Pancreas (tissue), 10 donors: ENCODE results near the gene UBE2K. TPM values are rescaled to one million over a fixed set of nuclear protein-coding genes. Genes with fewer than 3 reads are reported as not detected.

Experiments used
- ATAC-seq, 4 donors: fragments of 200-7000 bp; cut with Tn5 transposase; one replicate each; pipeline versions ENCODE4 v1.8.0 to v1.9.1; 2020; ENCODE audit warnings: mild to moderate bottlenecking in 4 of 4, moderate library complexity in 4 of 4
- DNase-seq, 6 donors: peaks; one replicate each; pipeline ENCODE4 v3.0.0-alpha.2; 2020
- FAIRE-seq: peaks from 2 replicates; lab custom pipeline; 2012; peaks lifted over from hg19 to GRCh38; lab: Jason Lieb, UNC
- H3K27ac ChIP-seq, 4 donors: fragments of 200-600 bp; sonication (generic); 1 replicate in 3 of 4; 2 replicates in 1 of 4; pipeline versions ENCODE4 v1.5.0 to v1.8.0; 2020
- H3K27me3 ChIP-seq, 4 donors: fragments of 200-600 bp; one replicate each; pipeline ENCODE4 v1.8.0; 2021
- H3K36me3 ChIP-seq, 3 donors: fragments of 200-600 bp; sonication (generic) in 1 of 3; one replicate each; pipeline versions ENCODE4 v1.5.0 to v1.8.0; 2020 to 2021
- H3K4me1 ChIP-seq, 3 donors: fragments of 200-600 bp; one replicate each; pipeline ENCODE4 v1.8.0; 2021
- H3K4me3 ChIP-seq, 4 donors: fragments of 200-600 bp; sonication (generic) in 2 of 4; one replicate each; pipeline versions ENCODE4 v1.5.0 to v1.8.0; 2020 to 2021
- H3K9me3 ChIP-seq, 4 donors: fragments of 200-600 bp; one replicate each; pipeline ENCODE4 v1.8.0; 2021
- CTCF ChIP-seq, 4 donors: fragments of 200-600 bp; sonication (generic) in 3 of 4; IDR thresholded peaks; one replicate each; pipeline versions ENCODE4 v1.5.0 to v1.8.0; 2021; ENCODE audit warnings: antibody characterized with exemption in 4 of 4
- WGBS, 2 donors: extraction: QIAGEN DNeasy Blood & Tissue Kit; methylation state at CpG; one replicate each; pipeline ENCODE4 v1.1.7; 2013; 5-methylcytosine and 5-hydroxymethylcytosine counted together
- intact Hi-C, 3 donors: fragments of 100-400 bp; cut with DNase I; formaldehyde crosslinking; loops; one replicate each; pipeline versions ENCODE4 v1.11.1 to v1.14.2; 2022
- polyA plus RNA-seq, 2 donors: library from polyadenylated mRNA; stranded (reverse); fragments of 200-250 nt; gene quantifications; one replicate each; pipeline ENCODE4 v1.2.3, GENCODE V29; 2013
- total RNA-seq, 6 donors: library from RNA; stranded (reverse); fragmentation: NEBNext Ultra II Directional in 4 of 6; extraction: Animal tissue kit (Norgen Biotek cat#: 25700) in 4 of 6; gene quantifications; one replicate each; pipeline versions ENCODE4 v1.2.1 to v1.2.4, GENCODE V29; 2021 to 2023
- donor health status: healthy with polysubstance abuse.
- donor health status: DM: no; HTN: no; CAD: no; lungs with moderate emphysema.
- donor health status: DM: no; HTN: no; CAD: no.
- donor health status: control.
- donor health status: control.
- donor health status: Bipolar disorder and iron deficiency.
- donor health status: DM: yes; HTN: yes; CAD: no.
- donor health status: DM: no; HTN: no; CAD: no.
- donor health status: DM: no; HTN: no; CAD: no.
- donor health status: DM: yes; HTN: yes; CAD: no.

Gene UBE2K
- total and polyA plus RNA-seq, 8 donors: 14.1 to 32.4 (median 19.3) TPM

DNA sequence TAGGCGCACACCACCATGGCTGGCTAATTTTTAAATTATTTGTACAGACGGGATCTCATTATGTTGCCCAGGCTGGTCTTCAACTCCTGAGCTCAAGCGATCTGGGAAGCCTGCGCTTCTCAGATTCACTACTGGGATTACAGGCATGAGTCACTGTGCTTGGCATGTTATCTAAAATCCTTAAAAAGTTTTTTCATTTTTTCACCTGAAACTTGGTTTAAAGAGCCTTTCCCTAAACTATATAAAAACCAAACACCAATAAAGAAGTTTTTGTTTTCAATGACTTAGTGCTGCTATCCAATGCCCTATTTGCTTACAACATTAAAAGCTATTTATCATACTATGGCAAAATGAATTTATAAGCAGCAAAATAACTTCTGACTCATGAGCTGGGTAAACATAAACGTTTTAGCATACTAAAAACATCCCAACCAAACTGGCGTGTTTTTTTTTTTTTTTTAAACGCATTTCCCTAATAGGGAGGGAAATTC, 127.8 kb downstream of the UBE2K start:
- Histone ChIP-seq H3K27ac (no peak overlapping the region), H3K27me3 (no peaks in the 10 kb centered on the region), H3K4me3 (no peak overlapping the region), H3K36me3 (peaks cover 0 to 7% (median 2%) of the 10 kb centered on the region in 3 donors), H3K4me1 (no peaks in the 10 kb centered on the region), H3K9me3 (no peaks in the 10 kb centered on the region)
- TF ChIP-seq CTCF (IDR thresholded peaks at IDR 0.05): no peak
- WGBS, 2 donors: 75 to 83% methylated on average over 7 of the region's 7 CpGs
- intact Hi-C loops: loop anchor here in 1 of 3 donors (5.0 kb wide), 1 partner anchor 133 kb away; no protein-coding TSS in a partner anchor
- ATAC-seq: no peak
- DNase-seq: no peak
- no peak for FAIRE-seq

Other genes with a start within 250 kb of the UBE2K start
- 1,000 to 10,000 TPM in 5 of 6 donors, 100 to 1,000 TPM in 1; 952 to 1,393 (median 1,175) TPM for gene RPL9, start 239.2 kb upstream of the UBE2K start, total RNA-seq
- 1,000 to 10,000 TPM; 1,500 to 2,346 TPM for gene RPL9, start 239.2 kb upstream of the UBE2K start, polyA plus RNA-seq
- 10 to 100 TPM in 2 of 6 donors, 1 to 10 TPM in 4; 5.9 to 13.1 (median 8.5) TPM for gene LIAS, start 239.1 kb upstream of the UBE2K start, total RNA-seq
- gene LIAS, start 239.1 kb upstream of the UBE2K start, polyA plus RNA-seq: 10 to 100 TPM; 11.4 to 18.1 TPM
- gene UGDH, start 170.7 kb upstream of the UBE2K start, total RNA-seq: 10 to 100 TPM; 16.0 to 84.8 (median 54.9) TPM
- gene UGDH, start 170.7 kb upstream of the UBE2K start, polyA plus RNA-seq: 1 to 10 TPM; 7.0 to 8.7 TPM
- 10 to 100 TPM; 41.5 to 53.6 (median 46.9) TPM for gene SMIM14, start 59.3 kb upstream of the UBE2K start, total RNA-seq
- 10 to 100 TPM; 14.3 to 22.6 TPM for gene SMIM14, start 59.3 kb upstream of the UBE2K start, polyA plus RNA-seq